GM12891 (cell line): ENCODE measurements around the gene C5orf46.

Experiments
- POLR2A ChIP-seq: IDR thresholded peaks from 2 replicates; pipeline ENCODE4 v1.6.1; 2011; ENCODE audit warnings: low read depth, low read length, control low read depth
- POLR2AphosphoS5 ChIP-seq: IDR thresholded peaks from 2 replicates; pipeline ENCODE4 v1.6.1; 2011; ENCODE audit warnings: low read depth, low read length, control low read depth
- TAF1 ChIP-seq: IDR thresholded peaks from 2 replicates; pipeline ENCODE4 v1.6.1; 2011; ENCODE audit warnings: low read depth, low read length, control low read depth

- TF ChIP-seq POLR2A (no peak), TAF1 (no peak), POLR2AphosphoS5 (no peak)
Measured at GRCh38 chr5:147855774-147856069, 50.6 kb downstream of the C5orf46 start.
